Muscle layer of duodenum (tissue), 2 donors: ENCODE data around the gene ELFN1.
"Not testable (repeated sequence)": the region's sequence is repeated elsewhere in the genome, so short reads cannot be mapped to it uniquely, and the experiment has no call there.

Source experiments
- H3K27ac ChIP-seq: one replicate; pipeline ENCODE4 v1.7.0; 2013; ENCODE audit warnings: mild to moderate bottlenecking, low read length
- H3K27me3 ChIP-seq: one replicate; pipeline ENCODE4 v1.7.0; 2013; ENCODE audit warnings: low read depth, mild to moderate bottlenecking, control low read depth, low read length
- H3K36me3 ChIP-seq, 2 donors: one replicate each; pipeline ENCODE4 v1.7.0; 2013; ENCODE audit warnings: low read length in 2 of 2, control low read depth in 1 of 2, mild to moderate bottlenecking in 1 of 2; ENCODE audit not compliant: insufficient read depth in 2 of 2, control insufficient read depth in 1 of 2
- H3K4me1 ChIP-seq, 2 donors: one replicate each; pipeline ENCODE4 v1.7.0; 2013; ENCODE audit warnings: low read length in 2 of 2, mild to moderate bottlenecking in 2 of 2, control low read depth in 1 of 2, moderate library complexity in 1 of 2; ENCODE audit not compliant: insufficient read depth in 2 of 2, control insufficient read depth in 1 of 2
- H3K4me3 ChIP-seq, 2 donors: one replicate each; pipeline ENCODE4 v1.7.0; 2013; ENCODE audit warnings: low read length in 2 of 2, low read depth in 1 of 2, mild to moderate bottlenecking in 1 of 2
- H3K9me3 ChIP-seq, 2 donors: one replicate each; pipeline ENCODE4 v1.7.0; 2013; ENCODE audit warnings: low read length in 2 of 2, control low read depth in 1 of 2, mild to moderate bottlenecking in 1 of 2; ENCODE audit not compliant: control insufficient read depth in 1 of 2
- donor health status: healthy.

ELFN1 gene

GRCh38 chr7:1710936-1711335 lies 40.9 kb downstream of the ELFN1 start:
- peaks cover 16% of the 10 kb centered on the region in 2 donors for H3K9me3 ChIP-seq
- peaks cover 5% of the 10 kb centered on the region for H3K27me3 ChIP-seq
- H3K4me1 ChIP-seq = no peaks in the 10 kb centered on the region
- H3K27ac ChIP-seq = no peak overlapping the region
- no peak overlapping the region for H3K4me3 ChIP-seq
- no peaks in the 10 kb centered on the region for H3K36me3 ChIP-seq

- Histone ChIP-seq H3K4me1 (no peaks in the 10 kb centered on the region), H3K36me3 (no peaks in the 10 kb centered on the region), H3K9me3 (peaks cover 16% of the 10 kb centered on the region in 2 donors), H3K4me3 (no peak overlapping the region), H3K27ac (no peak overlapping the region), H3K27me3 (peaks cover 5% of the 10 kb centered on the region)
Observed at GRCh38 chr7:1712907-1713501, 42.9 kb downstream of the ELFN1 start.

GRCh38 chr7:1713502-1714484 lies 43.7 kb downstream of the ELFN1 start:
- H3K27ac ChIP-seq = no peak overlapping the region
- peaks cover 15 to 16% of the 10 kb centered on the region in 2 donors for H3K9me3 ChIP-seq
- H3K36me3 ChIP-seq = no peaks in the 10 kb centered on the region
- no peak overlapping the region for H3K4me3 ChIP-seq
- H3K4me1 ChIP-seq = no peaks in the 10 kb centered on the region
- peaks cover 5% of the 10 kb centered on the region for H3K27me3 ChIP-seq

- H3K27ac ChIP-seq = no peak overlapping the region
- peaks cover 6 to 13% of the 10 kb centered on the region in 2 donors for H3K9me3 ChIP-seq
- peaks cover 5% of the 10 kb centered on the region for H3K27me3 ChIP-seq
- no peak overlapping the region for H3K4me3 ChIP-seq
- H3K36me3 ChIP-seq = no peaks in the 10 kb centered on the region
- H3K4me1 ChIP-seq = no peaks in the 10 kb centered on the region
Observed at GRCh38 chr7:1714583-1715330, 44.7 kb downstream of the ELFN1 start.

- Histone ChIP-seq H3K4me3 (no peak overlapping the region), H3K9me3 (peaks cover under 1 to 7% of the 10 kb centered on the region in 2 donors), H3K4me1 (no peaks in the 10 kb centered on the region), H3K27me3 (peaks cover 5% of the 10 kb centered on the region), H3K27ac (no peak overlapping the region), H3K36me3 (no peaks in the 10 kb centered on the region)
Observed at GRCh38 chr7:1715331-1715625, 45.2 kb downstream of the ELFN1 start.

GRCh38 chr7:1715671-1716074 lies 45.6 kb downstream of the ELFN1 start:
- Histone ChIP-seq H3K9me3 (peaks cover 0 to 6% of the 10 kb centered on the region in 2 donors), H3K36me3 (no peaks in the 10 kb centered on the region), H3K4me3 (no peak overlapping the region), H3K27me3 (peaks cover under 1% of the 10 kb centered on the region), H3K4me1 (no peaks in the 10 kb centered on the region), H3K27ac (no peak overlapping the region)

- no peaks in the 10 kb centered on the region for H3K27me3 ChIP-seq
- no peaks in the 10 kb centered on the region for H3K4me1 ChIP-seq
- H3K36me3 ChIP-seq = no peaks in the 10 kb centered on the region
- H3K4me3 ChIP-seq = no peak overlapping the region
- H3K27ac ChIP-seq = no peak overlapping the region
- H3K9me3 ChIP-seq = peaks cover 0 to 6% of the 10 kb centered on the region in 2 donors
Observed at GRCh38 chr7:1716263-1717094, 46.4 kb downstream of the ELFN1 start.

- Histone ChIP-seq H3K4me1 (no peaks in the 10 kb centered on the region), H3K9me3 (peaks cover 0 to 6% of the 10 kb centered on the region in 2 donors), H3K4me3 (no peak overlapping the region), H3K27ac (no peak overlapping the region), H3K27me3 (no peaks in the 10 kb centered on the region), H3K36me3 (no peaks in the 10 kb centered on the region)
Observed at GRCh38 chr7:1717095-1717483, 47.0 kb downstream of the ELFN1 start.

- peaks cover 0 to 6% of the 10 kb centered on the region in 2 donors for H3K9me3 ChIP-seq
- H3K36me3 ChIP-seq = no peaks in the 10 kb centered on the region
- no peaks in the 10 kb centered on the region for H3K4me1 ChIP-seq
- H3K27ac ChIP-seq = no peak overlapping the region
- H3K27me3 ChIP-seq = no peaks in the 10 kb centered on the region
- H3K4me3 ChIP-seq = no peak overlapping the region
Observed at GRCh38 chr7:1717903-1718676, 48.0 kb downstream of the ELFN1 start.

DNA sequence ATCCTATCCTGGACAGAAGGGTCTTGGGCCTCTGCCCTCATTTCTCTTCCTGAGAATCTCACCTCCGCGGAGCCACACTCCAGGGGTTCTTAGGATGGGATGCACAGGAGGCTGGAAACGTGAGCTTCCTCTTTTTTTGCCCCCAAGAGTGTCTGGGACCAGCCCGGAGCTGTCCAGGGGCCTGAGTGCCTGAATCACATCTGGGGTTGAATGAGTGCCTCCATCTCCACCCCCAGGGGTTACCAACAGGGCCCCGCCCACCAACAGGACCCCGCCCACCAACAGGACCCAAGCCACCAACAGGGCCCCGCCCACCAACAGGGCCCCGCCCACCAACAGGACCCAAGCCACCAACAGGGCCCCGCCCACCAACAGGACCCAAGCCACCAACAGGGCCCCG lies 48.8 kb downstream of the ELFN1 start:
- not testable (repeated sequence) for H3K4me1 ChIP-seq, H3K36me3 ChIP-seq, H3K4me3 ChIP-seq, H3K27me3 ChIP-seq, H3K9me3 ChIP-seq, H3K27ac ChIP-seq
